ENCODE measurements around the gene PLA2G10.

DNA sequence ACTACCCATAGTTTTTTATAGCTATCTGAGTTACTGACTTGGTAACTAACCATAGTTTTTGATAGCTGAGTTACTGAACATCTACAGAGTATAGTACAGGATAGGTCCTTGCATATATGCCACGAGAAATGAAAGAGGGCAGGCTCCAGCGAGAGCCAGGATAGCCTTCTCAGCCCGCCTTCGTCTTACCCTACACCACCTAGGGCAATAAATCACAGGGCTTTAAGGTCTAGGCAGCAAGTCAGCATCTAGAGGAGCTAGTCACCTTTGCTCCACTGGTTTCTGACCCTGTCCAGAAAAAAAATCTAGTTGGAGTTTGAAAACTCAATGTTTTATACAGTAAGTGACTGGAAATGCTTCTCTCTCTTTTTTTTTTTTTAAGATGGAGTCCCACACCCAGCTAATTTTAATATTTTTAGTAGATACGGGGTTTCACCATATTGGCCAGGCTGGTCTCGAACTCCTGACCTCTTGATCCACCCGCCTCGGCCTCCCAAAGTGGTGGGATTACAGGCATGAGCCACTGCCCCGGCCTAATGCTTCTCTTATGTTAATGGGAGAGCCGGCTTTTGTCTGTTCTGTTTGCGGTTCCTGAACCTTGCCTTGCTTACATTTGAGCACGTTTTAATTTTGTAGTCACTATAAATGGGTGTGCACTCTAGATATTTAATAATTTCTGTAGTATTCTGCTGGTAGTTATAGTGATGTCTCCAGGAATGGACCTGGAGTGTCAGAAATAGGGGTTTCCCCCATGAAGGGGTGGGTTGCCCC, 58.5 kb downstream of the PLA2G10 start:
- TF ChIP-seq, protein P1, sequence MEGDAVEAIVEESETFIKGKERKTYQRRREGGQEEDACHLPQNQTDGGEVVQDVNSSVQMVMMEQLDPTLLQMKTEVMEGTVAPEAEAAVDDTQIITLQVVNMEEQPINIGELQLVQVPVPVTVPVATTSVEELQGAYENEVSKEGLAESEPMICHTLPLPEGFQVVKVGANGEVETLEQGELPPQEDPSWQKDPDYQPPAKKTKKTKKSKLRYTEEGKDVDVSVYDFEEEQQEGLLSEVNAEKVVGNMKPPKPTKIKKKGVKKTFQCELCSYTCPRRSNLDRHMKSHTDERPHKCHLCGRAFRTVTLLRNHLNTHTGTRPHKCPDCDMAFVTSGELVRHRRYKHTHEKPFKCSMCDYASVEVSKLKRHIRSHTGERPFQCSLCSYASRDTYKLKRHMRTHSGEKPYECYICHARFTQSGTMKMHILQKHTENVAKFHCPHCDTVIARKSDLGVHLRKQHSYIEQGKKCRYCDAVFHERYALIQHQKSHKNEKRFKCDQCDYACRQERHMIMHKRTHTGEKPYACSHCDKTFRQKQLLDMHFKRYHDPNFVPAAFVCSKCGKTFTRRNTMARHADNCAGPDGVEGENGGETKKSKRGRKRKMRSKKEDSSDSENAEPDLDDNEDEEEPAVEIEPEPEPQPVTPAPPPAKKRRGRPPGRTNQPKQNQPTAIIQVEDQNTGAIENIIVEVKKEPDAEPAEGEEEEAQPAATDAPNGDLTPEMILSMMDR (IDR thresholded peaks at IDR 0.05; ENCODE audit: insufficient read depth, low read length), result no peak
- TF ChIP-seq, protein P2, sequence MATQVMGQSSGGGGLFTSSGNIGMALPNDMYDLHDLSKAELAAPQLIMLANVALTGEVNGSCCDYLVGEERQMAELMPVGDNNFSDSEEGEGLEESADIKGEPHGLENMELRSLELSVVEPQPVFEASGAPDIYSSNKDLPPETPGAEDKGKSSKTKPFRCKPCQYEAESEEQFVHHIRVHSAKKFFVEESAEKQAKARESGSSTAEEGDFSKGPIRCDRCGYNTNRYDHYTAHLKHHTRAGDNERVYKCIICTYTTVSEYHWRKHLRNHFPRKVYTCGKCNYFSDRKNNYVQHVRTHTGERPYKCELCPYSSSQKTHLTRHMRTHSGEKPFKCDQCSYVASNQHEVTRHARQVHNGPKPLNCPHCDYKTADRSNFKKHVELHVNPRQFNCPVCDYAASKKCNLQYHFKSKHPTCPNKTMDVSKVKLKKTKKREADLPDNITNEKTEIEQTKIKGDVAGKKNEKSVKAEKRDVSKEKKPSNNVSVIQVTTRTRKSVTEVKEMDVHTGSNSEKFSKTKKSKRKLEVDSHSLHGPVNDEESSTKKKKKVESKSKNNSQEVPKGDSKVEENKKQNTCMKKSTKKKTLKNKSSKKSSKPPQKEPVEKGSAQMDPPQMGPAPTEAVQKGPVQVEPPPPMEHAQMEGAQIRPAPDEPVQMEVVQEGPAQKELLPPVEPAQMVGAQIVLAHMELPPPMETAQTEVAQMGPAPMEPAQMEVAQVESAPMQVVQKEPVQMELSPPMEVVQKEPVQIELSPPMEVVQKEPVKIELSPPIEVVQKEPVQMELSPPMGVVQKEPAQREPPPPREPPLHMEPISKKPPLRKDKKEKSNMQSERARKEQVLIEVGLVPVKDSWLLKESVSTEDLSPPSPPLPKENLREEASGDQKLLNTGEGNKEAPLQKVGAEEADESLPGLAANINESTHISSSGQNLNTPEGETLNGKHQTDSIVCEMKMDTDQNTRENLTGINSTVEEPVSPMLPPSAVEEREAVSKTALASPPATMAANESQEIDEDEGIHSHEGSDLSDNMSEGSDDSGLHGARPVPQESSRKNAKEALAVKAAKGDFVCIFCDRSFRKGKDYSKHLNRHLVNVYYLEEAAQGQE (IDR thresholded peaks at IDR 0.05; ENCODE audit: insufficient replicate concordance, low read depth), result no peak
- no peak for TF ChIP-seq POLR2AphosphoS5 (IDR thresholded peaks at IDR 0.05; ENCODE audit: low read depth)
- no peak for TF ChIP-seq SPI1 (IDR thresholded peaks at IDR 0.05; ENCODE audit: borderline replicate concordance, low read depth)

Measured in HL-60 (cell line).